Hepatocyte (in vitro differentiated cells): ENCODE results near the gene FOCAD. TPM values are rescaled to one million over a fixed set of nuclear protein-coding genes. Genes with fewer than 3 reads are reported as not detected.

Source experiments
- DNase-seq: peaks from one replicate; pipeline ENCODE4 v3.0.0-alpha.2; 2016; ENCODE audit warnings: low spot score
- H2AFZ ChIP-seq: fragments of 200-600 bp; sonication (generic); 2 replicates; pipeline ENCODE4 v1.6.0; 2016; ENCODE audit warnings: antibody characterized with exemption, mild to moderate bottlenecking
- H3K27ac ChIP-seq: fragments of 200-600 bp; sonication (generic); 2 replicates; pipeline ENCODE4 v1.5.1; 2016; ENCODE audit warnings: mild to moderate bottlenecking
- H3K27me3 ChIP-seq: fragments of 200-600 bp; sonication (generic); 2 replicates; pipeline ENCODE4 v1.6.1; 2016
- H3K36me3 ChIP-seq: fragments of 200-600 bp; sonication (generic); replicated peaks from 2 replicates; pipeline ENCODE4 v1.5.1; 2016; ENCODE audit warnings: low read depth; ENCODE audit not compliant: insufficient read depth
- H3K4me1 ChIP-seq: fragments of 200-600 bp; sonication (generic); 2 replicates; pipeline ENCODE4 v1.5.1; 2016; ENCODE audit warnings: mild to moderate bottlenecking, moderate library complexity; ENCODE audit not compliant: insufficient read depth
- H3K4me2 ChIP-seq: fragments of 200-600 bp; sonication (generic); 2 replicates; pipeline ENCODE4 v1.6.0; 2016
- H3K4me3 ChIP-seq: fragments of 200-600 bp; sonication (generic); 2 replicates; pipeline ENCODE4 v1.5.1; 2016; ENCODE audit warnings: mild to moderate bottlenecking
- H3K79me2 ChIP-seq: fragments of 200-600 bp; sonication (generic); 2 replicates; pipeline ENCODE4 v1.6.0; 2017; ENCODE audit warnings: mild to moderate bottlenecking
- H3K9me2 ChIP-seq: fragments of 200-600 bp; sonication (generic); replicated peaks from 2 replicates; pipeline ENCODE4 v1.6.0; 2017; ENCODE audit warnings: mild to moderate bottlenecking; ENCODE audit not compliant: insufficient read depth
- H3K9me3 ChIP-seq: fragments of 200-600 bp; sonication (generic); 2 replicates; pipeline ENCODE4 v1.5.1; 2016; ENCODE audit warnings: low read depth, mild to moderate bottlenecking
- H4K20me1 ChIP-seq: fragments of 200-600 bp; sonication (generic); 2 replicates; pipeline ENCODE4 v1.6.0; 2016; ENCODE audit warnings: mild to moderate bottlenecking; ENCODE audit not compliant: insufficient read depth, poor library complexity, severe bottlenecking
- EZH2 ChIP-seq: fragments of 200-600 bp; sonication (generic); IDR thresholded peaks from 2 replicates; pipeline ENCODE4 v1.6.1; 2016; ENCODE audit warnings: antibody characterized with exemption, mild to moderate bottlenecking, borderline replicate concordance
- EZH2phosphoT487 ChIP-seq: fragments of 200-600 bp; sonication (generic); IDR thresholded peaks from one replicate; pipeline ENCODE4 v1.6.1; 2018; ENCODE audit warnings: antibody characterized with exemption, mild to moderate bottlenecking, low read depth, moderate library complexity; ENCODE audit not compliant: unreplicated experiment, severe bottlenecking
- WGBS: methylation state at CpG from one replicate; pipeline ENCODE4 v1.1.6; 2016; ENCODE audit warnings: low lambda C conversion rate; ENCODE audit errors: missing lambda C conversion rate; 5-methylcytosine and 5-hydroxymethylcytosine counted together
- polyA plus RNA-seq: library from polyadenylated mRNA; unstranded; fragments of >200 nt; fragmentation: Nextera tagmentation; extraction: Ambion mirVana; gene quantifications from 2 replicates; pipeline ENCODE4 v1.2.1, GENCODE V29; 2016
- total RNA-seq: library from RNA; depleted of rRNA; stranded (reverse); fragments of >200 nt; gene quantifications from 2 replicates; pipeline ENCODE4 v1.2.3, GENCODE V29; 2014
- TF ChIP-seq, protein P1 (sequence below): fragments of 200-600 bp; sonication (generic); IDR thresholded peaks from 2 replicates; pipeline ENCODE4 v1.5.1; 2016; ENCODE audit warnings: antibody characterized with exemption, mild to moderate bottlenecking; ENCODE audit not compliant: poor library complexity

FOCAD gene
- total and polyA plus RNA-seq, 2 experiments from 2014 or later = 21.7 to 54.1 TPM

DNA sequence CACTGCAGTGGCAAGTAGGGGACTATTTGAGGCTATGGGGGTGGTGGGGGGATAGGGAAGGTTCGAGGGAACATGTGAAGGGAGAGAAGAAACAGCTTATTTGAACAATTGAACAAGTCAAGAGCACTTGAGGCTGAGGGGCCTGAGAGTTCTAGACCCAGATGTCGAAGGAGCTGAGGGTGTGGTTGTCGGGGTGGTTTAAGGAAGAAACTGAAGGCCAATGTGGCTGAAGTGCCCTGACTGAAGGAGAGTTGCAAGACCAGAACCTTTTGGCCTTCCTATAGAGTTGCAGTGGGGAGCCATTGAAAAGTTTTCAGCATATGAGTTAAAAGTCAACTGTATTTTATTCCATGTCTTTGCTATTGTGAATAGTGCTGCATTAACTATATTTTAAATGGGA, 19.1 kb downstream of the FOCAD start:
- TF ChIP-seq EZH2phosphoT487 (no peak), EZH2 (no peak)
- TF ChIP-seq, protein P1, sequence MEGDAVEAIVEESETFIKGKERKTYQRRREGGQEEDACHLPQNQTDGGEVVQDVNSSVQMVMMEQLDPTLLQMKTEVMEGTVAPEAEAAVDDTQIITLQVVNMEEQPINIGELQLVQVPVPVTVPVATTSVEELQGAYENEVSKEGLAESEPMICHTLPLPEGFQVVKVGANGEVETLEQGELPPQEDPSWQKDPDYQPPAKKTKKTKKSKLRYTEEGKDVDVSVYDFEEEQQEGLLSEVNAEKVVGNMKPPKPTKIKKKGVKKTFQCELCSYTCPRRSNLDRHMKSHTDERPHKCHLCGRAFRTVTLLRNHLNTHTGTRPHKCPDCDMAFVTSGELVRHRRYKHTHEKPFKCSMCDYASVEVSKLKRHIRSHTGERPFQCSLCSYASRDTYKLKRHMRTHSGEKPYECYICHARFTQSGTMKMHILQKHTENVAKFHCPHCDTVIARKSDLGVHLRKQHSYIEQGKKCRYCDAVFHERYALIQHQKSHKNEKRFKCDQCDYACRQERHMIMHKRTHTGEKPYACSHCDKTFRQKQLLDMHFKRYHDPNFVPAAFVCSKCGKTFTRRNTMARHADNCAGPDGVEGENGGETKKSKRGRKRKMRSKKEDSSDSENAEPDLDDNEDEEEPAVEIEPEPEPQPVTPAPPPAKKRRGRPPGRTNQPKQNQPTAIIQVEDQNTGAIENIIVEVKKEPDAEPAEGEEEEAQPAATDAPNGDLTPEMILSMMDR = no peak
- no peaks in the 10 kb centered on the region for H3K36me3 ChIP-seq
- H4K20me1 ChIP-seq = peaks cover 14% of the 10 kb centered on the region
- H2AFZ ChIP-seq = no peak overlapping the region
- H3K27me3 ChIP-seq = no peaks in the 10 kb centered on the region
- H3K4me3 ChIP-seq = no peak overlapping the region
- H3K9me3 ChIP-seq = no peaks in the 10 kb centered on the region
- H3K79me2 ChIP-seq = peaks cover 68% of the 10 kb centered on the region
- WGBS = 86% methylated on average over 3 of the region's 3 CpGs
- no peak overlapping the region for H3K27ac ChIP-seq
- no peak overlapping the region for H3K4me2 ChIP-seq
- no peaks in the 10 kb centered on the region for H3K4me1 ChIP-seq
- DNase-seq = no peak
- no peaks in the 10 kb centered on the region for H3K9me2 ChIP-seq

DNA sequence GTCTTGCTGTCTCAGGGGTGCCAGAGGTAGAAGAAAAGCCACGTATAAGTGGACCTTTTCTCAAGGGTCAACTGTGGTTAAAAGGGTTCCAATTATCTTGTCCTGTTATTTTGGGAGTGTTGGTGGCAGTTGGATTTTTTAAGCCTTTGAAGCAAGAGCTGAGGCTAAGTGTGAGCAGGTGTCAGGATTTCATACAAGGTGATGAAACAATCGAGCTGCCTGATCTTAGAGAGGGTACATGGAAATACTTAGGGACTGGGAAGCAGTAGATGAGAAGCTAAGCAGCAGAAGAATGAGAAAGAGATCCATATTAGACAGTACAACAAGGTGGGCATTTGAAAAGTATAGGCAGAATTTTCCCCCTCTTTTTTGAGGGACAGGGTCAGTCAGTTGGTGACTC, 23.6 kb downstream of the FOCAD start:
- no peaks in the 10 kb centered on the region for H3K36me3 ChIP-seq
- no peaks in the 10 kb centered on the region for H3K4me1 ChIP-seq
- no peaks in the 10 kb centered on the region for H3K27me3 ChIP-seq
- H3K27ac ChIP-seq = no peak overlapping the region
- TF ChIP-seq EZH2 (no peak), EZH2phosphoT487 (no peak)
- TF ChIP-seq, protein P1 = no peak
- DNase-seq = no peak
- H2AFZ ChIP-seq = no peak overlapping the region
- H4K20me1 ChIP-seq = peaks cover 3% of the 10 kb centered on the region
- no peak overlapping the region for H3K4me2 ChIP-seq
- H3K9me3 ChIP-seq = no peaks in the 10 kb centered on the region
- H3K79me2 ChIP-seq = peaks cover 52% of the 10 kb centered on the region
- no peaks in the 10 kb centered on the region for H3K9me2 ChIP-seq
- WGBS = 85% methylated on average over 2 of the region's 2 CpGs
- no peak overlapping the region for H3K4me3 ChIP-seq

DNA sequence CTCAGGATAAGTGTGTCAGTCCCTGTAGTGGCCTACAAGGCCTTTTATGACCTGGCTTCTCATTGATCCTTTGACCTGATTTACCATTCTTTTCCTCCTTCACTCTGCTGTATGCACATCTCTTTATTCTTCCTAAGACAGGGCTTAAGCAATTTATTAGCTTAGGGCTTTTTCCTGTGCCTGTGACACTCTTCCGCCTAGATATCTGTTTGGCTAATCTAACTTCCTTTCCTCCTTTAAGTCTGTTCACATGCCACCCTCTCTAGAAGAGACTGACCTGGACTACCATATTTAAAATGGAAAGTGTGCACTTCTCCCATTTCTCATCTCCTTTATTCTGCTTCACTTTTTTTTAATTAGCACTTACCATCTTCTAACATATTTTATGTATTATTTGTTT, 29.1 kb downstream of the FOCAD start:
- H3K4me1 ChIP-seq = no peaks in the 10 kb centered on the region
- H3K4me3 ChIP-seq = no peak overlapping the region
- H2AFZ ChIP-seq = no peak overlapping the region
- H4K20me1 ChIP-seq = no peaks in the 10 kb centered on the region
- WGBS = 73% methylated on average over 1 of the region's 1 CpG
- no peak overlapping the region for H3K27ac ChIP-seq
- no peaks in the 10 kb centered on the region for H3K9me2 ChIP-seq
- TF ChIP-seq, protein P1 = no peak
- TF ChIP-seq EZH2phosphoT487 (no peak), EZH2 (no peak)
- H3K27me3 ChIP-seq = no peaks in the 10 kb centered on the region
- no peak overlapping the region for H3K4me2 ChIP-seq
- no peak for DNase-seq
- H3K9me3 ChIP-seq = no peaks in the 10 kb centered on the region
- peaks cover 22% of the 10 kb centered on the region for H3K79me2 ChIP-seq
- H3K36me3 ChIP-seq = no peaks in the 10 kb centered on the region
